PFSK-1 (cell line): ENCODE data around the gene SMC2.

Source experiments
- FOXP2 ChIP-seq: optimal IDR thresholded peaks from 2 replicates; pipeline ENCODE3; 2011; ENCODE audit warnings: borderline replicate concordance, control low read depth, inconsistent platforms; ENCODE audit not compliant: insufficient read depth; ENCODE audit errors: extremely low read length, extremely low read depth
- POLR2AphosphoS5 ChIP-seq: IDR thresholded peaks from 2 replicates; pipeline ENCODE4 v1.6.1; 2012; ENCODE audit warnings: low read depth, mild to moderate bottlenecking, control low read depth, low read length, moderate library complexity
- SIN3A ChIP-seq: IDR thresholded peaks from 2 replicates; pipeline ENCODE4 v1.6.1; 2012; ENCODE audit warnings: mild to moderate bottlenecking, low read length, moderate library complexity, borderline replicate concordance; ENCODE audit not compliant: insufficient read depth
- TAF1 ChIP-seq: IDR thresholded peaks from 2 replicates; pipeline ENCODE4 v1.6.1; 2012; ENCODE audit warnings: low read length, control low read depth, borderline replicate concordance; ENCODE audit not compliant: insufficient read depth
- TF ChIP-seq, protein P1 (sequence below), 2 experiments: IDR thresholded peaks; 2 replicates each; pipeline versions ENCODE4 v1.6.1 to v1.8.0; 2011 to 2012; ENCODE audit warnings: low read depth in 2 of 2, low read length in 2 of 2, control low read depth in 1 of 2, inconsistent platforms in 1 of 2, mild to moderate bottlenecking in 1 of 2, moderate library complexity in 1 of 2; ENCODE audit not compliant: insufficient read depth in 1 of 2

Gene SMC2

DNA sequence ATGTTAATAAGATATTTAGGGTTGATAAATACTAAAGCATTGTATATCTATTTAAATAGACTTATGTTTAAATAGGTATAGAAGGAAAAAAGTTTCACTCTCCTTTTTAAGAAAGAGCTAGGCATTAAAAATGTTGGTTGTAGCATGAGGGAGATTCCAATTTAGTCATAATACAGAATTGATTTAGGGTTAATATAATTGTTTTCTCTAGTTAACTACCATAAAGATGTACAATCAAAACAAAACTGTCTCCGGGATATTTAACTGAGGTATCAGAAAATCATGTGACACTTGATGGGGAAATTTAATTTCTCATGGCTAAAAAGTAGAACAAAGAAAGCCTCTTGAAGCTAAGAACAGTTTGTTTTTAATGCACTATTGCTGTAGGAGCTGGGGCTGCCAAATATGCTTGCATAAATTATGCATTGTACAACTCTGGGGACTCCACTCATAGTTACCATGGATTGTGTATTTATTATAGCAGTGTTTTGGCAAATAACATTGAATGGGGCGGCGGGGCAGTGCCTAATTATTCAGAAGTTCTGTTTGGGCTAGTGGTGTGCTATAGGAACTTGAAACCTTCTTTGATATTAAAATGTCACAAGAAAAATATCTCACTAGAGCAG lies 44.2 kb downstream of the SMC2 start:
- TF ChIP-seq SIN3A, result no peak
- TF ChIP-seq, protein P1, sequence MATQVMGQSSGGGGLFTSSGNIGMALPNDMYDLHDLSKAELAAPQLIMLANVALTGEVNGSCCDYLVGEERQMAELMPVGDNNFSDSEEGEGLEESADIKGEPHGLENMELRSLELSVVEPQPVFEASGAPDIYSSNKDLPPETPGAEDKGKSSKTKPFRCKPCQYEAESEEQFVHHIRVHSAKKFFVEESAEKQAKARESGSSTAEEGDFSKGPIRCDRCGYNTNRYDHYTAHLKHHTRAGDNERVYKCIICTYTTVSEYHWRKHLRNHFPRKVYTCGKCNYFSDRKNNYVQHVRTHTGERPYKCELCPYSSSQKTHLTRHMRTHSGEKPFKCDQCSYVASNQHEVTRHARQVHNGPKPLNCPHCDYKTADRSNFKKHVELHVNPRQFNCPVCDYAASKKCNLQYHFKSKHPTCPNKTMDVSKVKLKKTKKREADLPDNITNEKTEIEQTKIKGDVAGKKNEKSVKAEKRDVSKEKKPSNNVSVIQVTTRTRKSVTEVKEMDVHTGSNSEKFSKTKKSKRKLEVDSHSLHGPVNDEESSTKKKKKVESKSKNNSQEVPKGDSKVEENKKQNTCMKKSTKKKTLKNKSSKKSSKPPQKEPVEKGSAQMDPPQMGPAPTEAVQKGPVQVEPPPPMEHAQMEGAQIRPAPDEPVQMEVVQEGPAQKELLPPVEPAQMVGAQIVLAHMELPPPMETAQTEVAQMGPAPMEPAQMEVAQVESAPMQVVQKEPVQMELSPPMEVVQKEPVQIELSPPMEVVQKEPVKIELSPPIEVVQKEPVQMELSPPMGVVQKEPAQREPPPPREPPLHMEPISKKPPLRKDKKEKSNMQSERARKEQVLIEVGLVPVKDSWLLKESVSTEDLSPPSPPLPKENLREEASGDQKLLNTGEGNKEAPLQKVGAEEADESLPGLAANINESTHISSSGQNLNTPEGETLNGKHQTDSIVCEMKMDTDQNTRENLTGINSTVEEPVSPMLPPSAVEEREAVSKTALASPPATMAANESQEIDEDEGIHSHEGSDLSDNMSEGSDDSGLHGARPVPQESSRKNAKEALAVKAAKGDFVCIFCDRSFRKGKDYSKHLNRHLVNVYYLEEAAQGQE (IDR thresholded peaks at IDR 0.05; ENCODE audit: insufficient read depth in 1 of 2, low read depth in 2 of 2, low read length in 2 of 2), result no peak
- no peak for TF ChIP-seq POLR2AphosphoS5
- TF ChIP-seq TAF1, result no peak

- TF ChIP-seq POLR2AphosphoS5, result no peak
- TF ChIP-seq SIN3A, result no peak
- TF ChIP-seq FOXP2, result no peak
- no peak for TF ChIP-seq TAF1
- TF ChIP-seq, protein P1 (IDR thresholded peaks at IDR 0.05; ENCODE audit: insufficient read depth in 1 of 2, low read depth in 2 of 2, low read length in 2 of 2), result no peak
Measured at GRCh38 chr9:104142799-104143549, 48.9 kb downstream of the SMC2 start.

DNA sequence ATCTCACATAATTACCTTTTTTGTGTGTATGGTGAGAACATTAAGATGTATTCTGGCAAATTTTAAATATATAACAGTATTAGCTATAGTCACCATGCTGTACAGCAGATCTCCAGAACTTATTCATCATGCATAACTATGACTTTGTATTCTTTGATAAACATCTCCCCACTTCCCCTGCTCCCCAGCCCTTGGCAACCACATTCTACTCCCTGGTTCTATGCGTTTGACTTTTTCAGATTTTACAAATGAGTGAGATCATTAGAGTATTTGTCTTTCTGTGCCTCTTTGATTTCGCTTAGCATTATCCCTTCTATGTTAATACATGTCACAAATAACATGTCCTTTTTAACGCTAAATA lies 49.4 kb downstream of the SMC2 start:
- no peak for TF ChIP-seq TAF1
- TF ChIP-seq SIN3A, result no peak
- TF ChIP-seq POLR2AphosphoS5, result no peak
- TF ChIP-seq, protein P1 (IDR thresholded peaks at IDR 0.05; ENCODE audit: insufficient read depth in 1 of 2, low read depth in 2 of 2, low read length in 2 of 2), result no peak
- no peak for TF ChIP-seq FOXP2

GRCh38 chr9:104144336-104144735 lies 50.2 kb downstream of the SMC2 start:
- no peak for TF ChIP-seq TAF1
- no peak for TF ChIP-seq FOXP2
- TF ChIP-seq, protein P1 (IDR thresholded peaks at IDR 0.05; ENCODE audit: insufficient read depth in 1 of 2, low read depth in 2 of 2, low read length in 2 of 2), result no peak
- TF ChIP-seq POLR2AphosphoS5, result no peak
- no peak for TF ChIP-seq SIN3A
